NCI-H460 (cell line): ENCODE measurements around the gene ZSCAN5A. TPM values are rescaled to one million over a fixed set of nuclear protein-coding genes. Genes with fewer than 3 reads are reported as not detected.
"Not testable (repeated sequence)": the region's sequence is repeated elsewhere in the genome, so short reads cannot be mapped to it uniquely, and the experiment has no call there.

Experiments used
- DNase-seq: peaks from one replicate; pipeline ENCODE4 v3.0.0-alpha.2; 2016; ENCODE audit warnings: low read depth; ENCODE audit errors: extremely low read depth
- total RNA-seq: library from RNA; depleted of rRNA; stranded (reverse); fragments of >200 nt; shearing (Covaris generic); gene quantifications from 2 replicates; pipeline ENCODE4 v1.2.3, GENCODE V29; 2014

The ZSCAN5A gene
- total RNA-seq, 1 experiment from 2014 or later: 6.5 TPM

DNA sequence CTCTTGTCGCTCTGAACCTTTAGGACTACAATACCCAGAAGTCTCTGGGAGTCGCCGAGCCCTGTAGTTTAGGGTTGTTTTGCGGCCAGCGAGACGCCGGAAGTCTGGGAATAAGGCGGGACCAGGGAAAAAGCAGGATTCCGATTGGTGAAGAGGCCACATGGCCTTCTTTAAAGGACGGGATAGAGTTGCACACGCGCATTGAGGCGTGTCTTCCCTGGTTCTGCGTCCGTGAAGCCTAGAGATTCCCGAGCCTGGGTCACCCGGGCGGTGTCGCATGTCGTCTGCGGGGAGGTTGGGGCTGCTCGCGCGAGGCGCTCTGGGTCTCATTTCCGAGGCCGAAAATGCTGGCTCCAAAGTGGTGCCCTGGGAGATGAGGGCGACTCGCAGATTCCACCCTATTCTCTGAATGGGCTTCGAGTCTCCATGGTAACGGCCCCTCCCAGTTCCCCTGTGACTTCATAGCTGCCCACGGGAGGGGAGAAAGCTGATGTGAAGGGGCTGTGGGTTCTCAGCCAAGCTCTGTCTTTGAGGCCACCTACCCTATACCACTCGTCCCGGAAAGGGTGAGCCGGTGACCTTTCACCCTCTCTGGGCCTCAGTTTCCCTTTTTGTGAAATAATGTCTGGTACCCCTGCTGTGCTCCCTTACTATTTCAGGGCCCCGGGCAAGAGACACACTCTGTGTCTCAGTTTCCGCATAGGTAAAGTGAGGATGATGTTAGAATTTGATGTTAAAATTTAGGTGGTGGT, 614 bp upstream of the ZSCAN5A start:
- DNase-seq: peak; percentile 96

DNA sequence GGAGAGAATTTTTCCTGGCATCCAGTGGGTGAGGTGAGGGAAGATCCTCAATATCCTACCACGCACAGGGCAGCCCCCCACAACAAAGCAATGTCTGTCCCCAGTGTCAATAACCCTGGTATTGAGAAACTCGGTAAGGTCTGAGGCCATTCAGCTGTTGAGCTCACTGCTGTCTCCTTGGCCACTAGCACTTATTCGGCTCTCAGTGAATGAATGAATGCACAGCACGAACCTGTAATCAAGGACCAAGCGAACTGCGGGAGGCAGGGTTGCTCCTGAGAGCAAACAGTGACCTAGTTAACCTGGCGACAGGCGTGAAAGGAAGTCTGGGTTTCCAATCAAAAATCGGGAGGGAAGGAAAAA, 640 bp downstream of the ZSCAN5A start:
- DNase-seq: no peak

DNA sequence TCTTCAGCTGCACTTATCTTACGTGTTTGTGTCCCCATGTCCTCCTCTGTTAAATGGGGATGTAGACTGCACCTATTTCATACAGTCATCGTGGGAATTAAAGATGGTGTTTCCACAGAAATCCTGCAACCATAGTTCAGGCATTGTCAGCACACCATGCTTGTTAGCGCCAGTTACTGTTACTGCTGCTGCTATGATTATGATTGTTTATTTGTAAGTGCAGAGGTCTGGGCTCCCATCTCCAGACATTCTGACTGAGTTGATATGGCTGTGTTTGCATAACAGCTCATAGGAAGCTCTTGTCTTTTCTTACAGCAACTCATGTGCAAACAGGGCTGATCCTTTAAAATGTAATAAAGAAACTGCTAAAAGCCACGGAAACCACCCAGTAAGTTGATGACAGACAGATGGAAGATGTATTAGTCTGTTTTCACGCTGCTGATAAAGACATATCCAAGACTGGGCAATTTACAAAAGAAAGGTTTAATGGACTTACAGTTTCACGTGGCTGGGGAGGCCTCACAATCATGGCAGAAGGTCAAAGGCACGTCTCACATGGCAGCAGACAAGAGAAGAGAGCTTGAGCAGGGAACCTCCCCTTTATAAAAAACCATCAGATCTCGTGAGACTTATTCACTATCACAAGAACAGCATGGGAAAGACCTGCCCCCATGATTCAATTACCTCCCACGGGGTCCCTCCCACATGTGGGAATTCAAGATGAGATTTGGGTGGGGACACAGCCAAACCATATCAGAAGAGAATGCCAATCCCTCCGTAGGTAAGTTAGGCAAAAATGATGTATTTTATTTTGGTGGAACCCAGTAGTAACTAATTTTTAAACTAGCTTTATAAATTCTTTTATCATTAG, 1.6 kb downstream of the ZSCAN5A start:
- no peak for DNase-seq

DNA sequence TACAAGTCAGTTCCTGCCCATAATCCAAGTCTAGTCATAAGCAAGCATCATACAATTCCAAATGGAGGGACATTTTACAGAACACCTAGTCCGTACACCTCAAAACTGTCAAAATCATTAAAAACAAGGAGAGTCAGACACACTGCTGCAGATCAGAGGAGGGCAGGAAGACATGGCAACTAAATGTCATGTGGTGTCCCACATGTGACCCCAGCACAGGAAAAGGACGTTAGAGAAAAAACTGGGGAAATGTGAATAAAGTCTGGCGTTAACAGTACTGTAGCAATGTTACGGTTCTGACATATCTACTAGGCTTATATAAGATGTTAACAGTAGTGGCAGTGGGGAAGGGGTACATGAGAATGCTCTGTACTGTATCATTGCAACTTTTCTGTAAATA, 2.3 kb downstream of the ZSCAN5A start:
- no peak for DNase-seq

DNA sequence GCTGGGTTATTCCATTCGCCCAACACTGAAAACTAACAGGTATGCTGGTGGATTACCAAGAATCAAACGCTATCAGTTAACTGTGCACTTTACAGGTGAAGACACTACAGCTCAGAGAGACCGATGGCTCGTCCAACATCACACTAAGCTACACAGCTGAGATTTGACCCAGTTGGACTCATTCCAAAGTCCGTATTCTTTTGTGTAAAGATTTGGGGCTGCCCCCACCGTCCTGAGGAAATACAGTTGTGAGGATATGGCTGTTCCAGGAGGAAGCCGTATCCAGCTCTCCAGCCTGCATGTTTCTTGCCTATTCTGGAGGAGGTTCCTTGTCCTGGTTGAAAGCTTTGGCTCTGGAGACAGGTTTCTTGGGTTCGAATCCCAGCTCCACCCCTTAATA, 4.2 kb downstream of the ZSCAN5A start:
- DNase-seq: no peak

DNA sequence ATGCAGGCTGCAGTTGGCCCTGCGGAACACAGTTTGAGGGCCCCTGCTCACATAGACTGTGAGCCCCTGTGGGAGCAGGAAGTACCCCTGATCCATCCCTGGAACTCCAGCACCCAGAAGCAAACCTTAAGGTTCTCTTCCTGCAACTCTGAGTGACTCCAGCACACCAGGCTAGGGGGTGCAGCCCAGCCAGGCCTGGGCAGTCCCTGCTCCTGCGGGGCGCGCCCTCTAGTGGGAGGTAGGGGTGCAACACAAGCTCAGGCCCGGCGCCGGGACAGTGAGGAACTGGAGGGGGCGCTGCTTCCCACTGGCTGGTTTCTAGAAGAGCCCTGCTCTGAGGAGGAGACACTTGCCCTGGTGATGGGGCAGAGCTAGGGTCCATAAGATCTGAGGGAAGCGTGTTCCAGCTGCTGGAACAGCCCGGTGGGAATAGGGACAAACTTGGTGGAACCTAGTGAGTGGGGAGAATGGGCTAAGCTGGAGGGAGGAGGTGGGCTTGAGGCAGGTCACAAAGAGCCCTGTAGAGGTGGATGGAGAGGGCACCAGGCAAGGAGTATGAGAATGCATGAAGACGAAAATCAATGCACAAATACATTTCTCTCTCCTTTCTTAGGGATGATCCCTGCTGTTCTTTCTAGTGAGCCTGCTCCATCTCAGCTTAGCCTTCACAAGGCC, 5.0 kb downstream of the ZSCAN5A start:
- DNase-seq: peak; percentile 25

DNA sequence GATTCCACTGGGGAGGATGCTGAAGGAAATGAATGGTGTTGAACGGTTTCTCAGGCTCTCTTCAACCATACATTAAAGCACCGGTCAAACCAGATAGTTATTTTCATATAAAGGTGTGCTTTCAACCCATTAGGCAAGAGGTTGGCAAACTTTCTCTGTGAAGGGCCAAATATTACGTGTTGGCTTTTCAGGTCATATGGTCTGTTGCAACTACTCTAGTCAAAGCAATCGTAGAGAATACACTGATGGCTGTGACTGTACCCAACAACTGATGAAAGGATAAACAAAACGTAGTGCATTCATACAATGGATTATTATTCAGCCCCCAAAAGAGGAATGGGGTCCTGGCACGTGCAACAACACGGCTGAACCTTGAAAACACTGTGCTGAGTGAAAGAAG, 5.8 kb downstream of the ZSCAN5A start:
- DNase-seq: no peak

DNA sequence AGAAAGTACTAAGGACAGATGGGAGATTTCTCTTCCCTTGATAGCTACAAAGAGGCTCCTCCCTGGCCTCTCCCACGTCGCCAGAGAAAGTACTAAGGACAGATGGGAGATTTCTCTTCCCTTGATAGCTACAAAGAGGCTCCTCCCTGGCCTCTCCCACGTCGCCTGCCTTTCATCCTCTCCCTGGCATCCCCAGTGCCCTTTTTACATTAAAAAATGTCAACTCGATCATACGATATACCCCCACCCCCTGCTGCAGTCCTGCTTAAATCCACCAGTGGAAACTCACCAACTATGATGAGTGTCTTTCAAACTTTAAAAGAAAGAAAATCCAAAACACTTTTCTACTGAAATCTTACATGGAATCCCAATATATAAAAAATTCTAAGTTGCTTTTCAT, 7.6 kb downstream of the ZSCAN5A start:
- not testable (repeated sequence) for DNase-seq

DNA sequence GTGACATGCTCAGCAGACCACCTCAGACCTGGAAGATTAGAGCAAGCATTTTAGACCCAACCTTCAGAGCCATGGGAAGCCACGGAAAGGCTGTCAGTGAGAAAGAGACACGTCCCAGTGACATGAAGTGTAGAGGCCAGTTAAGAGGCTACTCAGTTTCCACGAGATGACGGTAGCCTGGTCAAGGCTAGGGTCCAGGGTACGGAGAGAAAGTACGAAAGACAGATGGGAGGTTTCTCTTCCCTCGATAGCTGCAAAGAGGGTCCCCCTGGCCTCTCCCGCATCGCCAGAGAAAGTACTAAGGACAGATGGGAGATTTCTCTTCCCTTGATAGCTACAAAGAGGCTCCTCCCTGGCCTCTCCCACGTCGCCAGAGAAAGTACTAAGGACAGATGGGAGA, 8.6 kb downstream of the ZSCAN5A start:
- no peak for DNase-seq

DNA sequence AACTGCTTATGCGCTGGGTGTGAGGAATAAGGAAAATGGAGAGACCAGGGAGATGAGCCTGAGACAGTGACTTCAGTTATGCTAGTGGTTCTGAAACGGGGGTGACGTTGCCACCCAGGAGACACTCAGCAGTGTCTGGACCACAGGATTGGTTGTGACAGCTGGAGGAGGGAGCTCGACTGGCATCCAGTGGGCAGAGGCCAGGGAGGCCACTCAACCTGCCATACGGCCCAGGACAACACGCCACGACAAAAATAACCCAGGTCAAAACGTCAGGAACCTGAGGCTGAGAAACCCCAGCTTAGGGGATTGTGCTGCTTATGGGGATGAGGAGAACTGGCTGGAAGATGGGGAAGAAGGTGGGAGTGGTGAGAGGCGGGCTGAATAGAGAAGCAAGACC, 10.4 kb downstream of the ZSCAN5A start:
- no peak for DNase-seq

DNA sequence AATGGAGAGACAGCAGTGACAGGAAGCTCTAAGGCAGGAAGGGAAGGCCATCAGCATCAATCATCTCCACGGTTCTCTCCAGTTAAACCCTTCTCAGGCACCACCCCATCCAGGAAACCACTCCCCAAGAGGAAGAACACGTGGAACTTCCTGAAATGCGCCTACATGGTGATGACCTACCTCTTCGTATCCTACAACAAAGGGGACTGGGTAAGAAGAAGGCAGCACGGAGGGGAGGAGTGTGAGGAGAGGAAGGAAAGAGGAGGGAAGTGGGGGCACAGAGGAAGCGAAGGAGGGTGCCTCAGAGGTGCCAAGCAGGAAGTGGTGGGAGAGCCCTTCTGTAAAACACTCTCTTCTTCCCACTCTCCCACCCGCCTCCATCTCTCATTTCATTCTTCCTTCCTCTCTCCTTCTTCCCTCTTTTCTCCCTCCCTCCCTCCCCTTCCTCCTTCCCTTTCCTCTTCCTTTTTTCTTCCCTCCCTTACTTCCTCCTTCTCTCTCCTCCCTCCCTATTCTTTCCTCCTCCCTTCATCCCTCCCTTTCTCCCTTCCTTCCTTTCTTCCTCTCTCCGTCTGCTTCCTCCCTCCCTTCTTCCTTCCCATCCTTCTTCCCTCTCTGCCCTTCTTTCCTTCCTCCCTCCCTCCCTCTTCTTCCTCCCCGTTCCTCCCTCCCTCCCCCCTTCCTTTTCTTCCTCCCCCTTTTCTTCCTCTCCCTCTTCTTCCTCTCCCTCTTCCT, 12.6 kb downstream of the ZSCAN5A start:
- DNase-seq: no peak

DNA sequence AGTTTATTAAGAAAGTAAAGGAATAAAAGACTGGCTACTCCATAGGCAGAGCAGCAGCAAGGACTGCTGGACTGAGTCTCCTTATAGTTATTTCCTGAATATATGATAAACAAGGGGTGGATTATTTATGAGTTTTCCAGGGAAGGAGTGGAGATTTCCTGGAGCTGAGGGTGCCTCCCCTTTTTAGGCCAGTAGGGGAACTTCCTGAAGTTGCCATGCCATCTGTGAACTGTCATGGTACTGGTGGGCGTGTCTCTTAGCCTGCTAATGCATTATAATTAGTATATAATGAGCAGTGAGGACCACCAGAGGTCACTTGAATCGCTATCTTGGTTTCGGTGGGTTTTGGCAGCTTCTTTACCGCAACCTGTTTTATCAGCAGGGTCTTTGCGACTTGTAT, 13.5 kb downstream of the ZSCAN5A start:
- DNase-seq: no peak

DNA sequence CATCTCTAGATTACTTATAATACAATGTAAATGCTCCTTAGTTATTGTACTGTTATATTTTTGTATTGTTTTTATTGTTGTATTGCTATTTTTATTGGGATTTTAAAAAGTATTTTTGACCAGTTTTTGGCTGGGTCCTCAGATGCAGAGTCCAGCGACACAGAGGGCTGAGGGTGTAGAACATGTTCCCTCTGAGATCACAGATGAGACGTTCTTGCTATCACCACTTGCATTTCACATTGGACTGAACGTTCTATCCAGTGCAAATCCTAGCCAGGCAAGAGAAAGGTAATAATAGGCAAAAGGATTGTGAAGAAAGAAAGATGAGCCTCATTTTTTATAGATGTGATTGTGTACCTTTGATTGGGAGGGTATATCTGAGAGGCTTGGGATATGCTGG, 15.0 kb downstream of the ZSCAN5A start:
- DNase-seq: no peak

DNA sequence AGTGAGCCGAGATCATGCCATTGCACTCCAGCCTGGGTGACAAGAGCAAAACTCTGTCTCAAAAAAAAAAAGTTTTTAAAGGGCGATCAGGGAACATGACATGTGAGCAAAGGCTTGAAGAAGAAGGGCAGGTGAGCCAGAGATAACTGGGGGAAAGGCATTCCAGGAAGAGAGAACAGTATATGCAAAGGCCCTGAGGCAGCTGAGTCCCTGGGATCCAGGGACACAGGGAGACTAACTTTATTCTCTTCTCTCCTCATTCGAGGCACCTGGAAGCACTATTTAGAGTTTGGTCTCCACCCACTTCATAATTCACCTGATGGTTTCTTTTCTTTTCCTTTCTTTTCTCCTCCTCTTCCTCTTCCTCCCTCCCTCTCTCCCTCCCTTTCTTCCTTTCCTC, 17.6 kb downstream of the ZSCAN5A start:
- DNase-seq: no peak

DNA sequence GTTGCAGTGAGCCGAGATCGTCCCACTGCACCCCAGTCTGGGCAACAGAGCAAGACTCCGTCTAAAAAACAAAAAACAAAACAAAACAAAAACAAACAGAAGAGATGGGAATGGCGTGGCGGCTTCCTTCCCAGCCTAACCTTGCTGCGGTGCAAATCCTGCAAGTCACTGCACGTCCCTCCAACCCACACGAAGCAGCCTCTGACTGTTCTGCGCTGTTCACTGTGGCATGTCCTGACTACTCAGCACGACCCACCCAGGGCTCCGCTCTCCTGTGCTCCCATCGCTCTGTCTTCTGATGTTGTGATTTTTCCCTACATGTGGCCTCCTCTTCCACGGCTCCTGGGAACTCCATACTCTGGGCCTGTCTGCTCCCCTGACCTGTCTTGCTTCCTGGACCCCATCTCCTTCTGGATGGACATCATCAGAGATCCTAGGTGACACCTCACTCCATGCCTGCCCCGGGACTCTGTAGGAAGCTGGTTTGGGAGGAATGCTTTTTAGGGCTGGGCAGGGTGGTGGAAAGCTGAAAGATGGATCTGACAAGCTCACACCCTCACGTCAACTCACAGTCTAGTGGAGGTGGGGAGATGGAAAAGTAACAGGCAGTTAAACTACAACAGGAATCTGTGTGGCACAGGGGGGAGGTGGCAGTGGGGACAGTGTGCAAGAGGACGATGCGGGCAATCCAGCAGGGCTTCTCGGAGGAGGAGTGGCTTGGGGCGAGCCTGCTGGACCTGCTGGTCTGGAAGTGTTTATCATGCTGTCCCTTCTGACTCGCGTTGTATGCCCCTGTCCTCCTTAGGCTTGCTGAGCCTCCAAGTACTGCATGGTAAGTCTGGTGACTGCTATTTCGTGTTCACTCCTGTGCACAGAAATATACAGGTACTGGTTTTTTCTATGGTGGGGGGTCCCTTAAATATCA, 18.8 kb downstream of the ZSCAN5A start:
- DNase-seq: no peak

DNA sequence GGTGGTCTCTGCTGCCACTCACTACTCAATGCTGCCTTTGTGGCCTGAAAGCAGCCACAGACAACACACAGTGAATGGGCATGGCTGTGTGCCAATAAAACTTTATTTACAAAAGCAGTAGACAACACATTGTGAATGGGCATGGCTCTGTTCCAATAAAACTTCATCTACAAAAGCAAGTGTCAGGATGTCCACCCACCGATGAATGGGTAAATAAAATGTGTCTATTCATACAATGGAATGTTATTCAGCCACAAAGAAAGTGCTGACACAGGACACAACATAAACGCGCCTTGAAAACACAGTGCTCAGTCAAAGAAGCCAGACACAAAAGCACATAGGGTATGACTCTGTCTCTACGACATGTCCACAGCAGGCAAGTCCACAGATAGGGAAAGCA, 20.1 kb downstream of the ZSCAN5A start:
- DNase-seq: no peak

DNA sequence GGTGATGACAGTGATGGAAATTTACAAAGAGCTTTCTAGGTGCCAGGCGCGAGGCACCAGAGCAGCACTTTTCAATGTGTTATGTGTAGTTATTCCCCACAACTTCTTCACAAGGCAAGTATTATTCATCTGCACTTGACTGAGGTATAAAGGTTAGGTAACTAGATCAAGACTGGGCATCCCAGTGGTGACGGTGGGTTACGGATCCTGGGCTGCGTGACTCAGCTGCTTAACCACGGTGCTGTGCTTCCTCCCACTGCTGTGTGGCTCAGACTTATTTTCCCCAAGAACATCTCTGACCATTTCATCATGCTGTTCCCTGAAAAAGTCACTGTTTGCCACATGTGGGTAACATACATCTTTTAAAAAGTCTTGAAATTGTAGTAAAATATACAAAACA, 22.8 kb downstream of the ZSCAN5A start:
- DNase-seq: no peak

DNA sequence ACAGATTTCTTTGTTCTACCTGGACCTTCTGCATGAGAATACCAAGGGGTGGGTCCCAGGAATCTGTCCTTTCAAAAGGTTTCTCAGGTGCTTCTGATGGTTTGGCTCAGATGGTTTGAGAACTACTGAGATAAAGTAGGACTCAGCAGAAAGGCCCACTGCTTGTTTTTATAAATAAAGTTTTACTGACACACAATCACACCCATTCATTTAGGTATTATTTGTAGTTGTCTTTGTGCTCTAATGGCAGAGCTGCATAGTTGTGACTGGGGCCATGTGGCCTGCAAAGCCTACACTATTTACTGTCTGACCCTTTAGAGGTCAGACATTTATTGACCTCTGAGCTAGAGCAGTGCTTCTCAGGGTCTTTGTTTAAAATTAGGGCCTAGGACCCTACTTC, 24.5 kb downstream of the ZSCAN5A start:
- no peak for DNase-seq

DNA sequence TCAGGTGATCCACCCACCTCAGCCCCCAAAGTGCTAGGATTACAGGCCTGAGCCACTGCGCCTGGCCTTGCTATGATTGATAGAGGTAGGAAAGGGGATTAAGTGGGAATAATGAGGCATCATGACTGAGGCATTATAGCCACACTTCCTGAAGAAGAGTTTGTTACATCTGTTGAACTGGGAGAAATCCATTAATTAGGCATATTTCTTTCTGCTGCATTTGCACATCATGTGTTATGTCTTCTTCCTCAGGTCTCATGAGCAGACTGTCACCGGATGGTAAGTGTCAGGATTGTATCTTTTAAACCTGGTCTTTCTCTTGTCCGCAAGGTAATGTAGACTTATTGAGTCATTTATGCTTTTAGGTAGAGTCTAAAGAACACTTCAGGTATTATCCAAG, 29.9 kb downstream of the ZSCAN5A start:
- no peak for DNase-seq

DNA sequence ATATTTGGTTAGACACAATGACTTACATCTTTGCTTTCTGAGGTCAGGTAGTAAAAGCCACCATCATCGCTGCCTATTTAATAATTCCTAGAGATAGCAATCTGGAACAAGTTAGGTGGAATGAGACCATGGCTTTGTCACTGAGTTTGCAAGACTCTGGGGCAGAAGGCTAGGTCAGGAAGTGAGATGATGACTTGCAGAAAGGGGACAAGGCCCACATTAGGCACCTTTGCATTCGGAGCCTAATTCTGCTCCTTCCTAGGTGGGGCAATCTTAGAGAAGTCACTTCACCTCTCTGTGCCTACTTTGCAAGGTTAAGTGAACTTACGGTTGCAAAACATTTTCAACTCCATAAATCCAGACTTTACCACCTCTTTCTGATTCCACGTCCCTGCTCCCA, 31.8 kb downstream of the ZSCAN5A start:
- no peak for DNase-seq
